Measurements from ENCODE around the gene EXTL1. TPM values are rescaled to one million over a fixed set of nuclear protein-coding genes. Genes with fewer than 3 reads are reported as not detected.

The EXTL1 gene
- total RNA-seq, 4 donors from 2014 or later: 0.33 to 2.1 (median 0.97) TPM; not detected in 1

DNA sequence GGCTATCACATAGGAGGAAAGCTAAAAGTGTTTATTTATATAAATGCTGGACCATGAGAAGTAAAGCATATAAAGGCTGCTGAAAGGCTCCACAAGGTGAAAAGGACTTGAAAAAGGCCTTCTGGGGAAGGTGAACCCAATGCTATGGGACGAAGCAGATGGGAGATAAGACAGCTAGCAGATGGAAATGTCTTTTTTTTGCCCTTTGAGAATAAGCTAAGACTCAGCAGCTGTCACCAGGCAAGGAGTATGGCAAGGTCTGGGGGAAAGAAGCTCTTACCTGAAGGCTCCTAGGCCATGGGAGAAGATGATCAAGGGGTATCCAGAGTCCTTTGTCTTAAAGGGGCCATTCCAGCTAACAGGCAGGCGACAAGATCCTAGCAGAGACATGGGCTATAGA is 33.6 kb upstream of the EXTL1 start:
- Histone ChIP-seq H3K27me3 (no peaks in the 10 kb centered on the region), H3K4me3 (no peak overlapping the region), H3K4me1 (peaks cover 0 to 12% (median 0%) of the 10 kb centered on the region in 4 donors), H3K36me3 (peaks cover 15 to 71% (median 44%) of the 10 kb centered on the region in 4 donors), H3K27ac (replicated peaks in 1 of 4) (no peak overlapping the region), H3K9me3 (no peaks in the 10 kb centered on the region)
- DNase-seq (ENCODE audit: extremely low spot score): no peak
- WGBS: 88% methylated on average over 2 of the region's 2 CpGs
- TF ChIP-seq EP300 (IDR thresholded peaks at IDR 0.05) (no peak), POLR2A (IDR thresholded peaks at IDR 0.05; ENCODE audit: low read depth) (no peak), POLR2AphosphoS5 (IDR thresholded peaks at IDR 0.05) (no peak)
- TF ChIP-seq, protein P1, sequence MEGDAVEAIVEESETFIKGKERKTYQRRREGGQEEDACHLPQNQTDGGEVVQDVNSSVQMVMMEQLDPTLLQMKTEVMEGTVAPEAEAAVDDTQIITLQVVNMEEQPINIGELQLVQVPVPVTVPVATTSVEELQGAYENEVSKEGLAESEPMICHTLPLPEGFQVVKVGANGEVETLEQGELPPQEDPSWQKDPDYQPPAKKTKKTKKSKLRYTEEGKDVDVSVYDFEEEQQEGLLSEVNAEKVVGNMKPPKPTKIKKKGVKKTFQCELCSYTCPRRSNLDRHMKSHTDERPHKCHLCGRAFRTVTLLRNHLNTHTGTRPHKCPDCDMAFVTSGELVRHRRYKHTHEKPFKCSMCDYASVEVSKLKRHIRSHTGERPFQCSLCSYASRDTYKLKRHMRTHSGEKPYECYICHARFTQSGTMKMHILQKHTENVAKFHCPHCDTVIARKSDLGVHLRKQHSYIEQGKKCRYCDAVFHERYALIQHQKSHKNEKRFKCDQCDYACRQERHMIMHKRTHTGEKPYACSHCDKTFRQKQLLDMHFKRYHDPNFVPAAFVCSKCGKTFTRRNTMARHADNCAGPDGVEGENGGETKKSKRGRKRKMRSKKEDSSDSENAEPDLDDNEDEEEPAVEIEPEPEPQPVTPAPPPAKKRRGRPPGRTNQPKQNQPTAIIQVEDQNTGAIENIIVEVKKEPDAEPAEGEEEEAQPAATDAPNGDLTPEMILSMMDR (IDR thresholded peaks at IDR 0.05): no peak
- intact Hi-C loops (cut with DNase I): no loop called here

DNA sequence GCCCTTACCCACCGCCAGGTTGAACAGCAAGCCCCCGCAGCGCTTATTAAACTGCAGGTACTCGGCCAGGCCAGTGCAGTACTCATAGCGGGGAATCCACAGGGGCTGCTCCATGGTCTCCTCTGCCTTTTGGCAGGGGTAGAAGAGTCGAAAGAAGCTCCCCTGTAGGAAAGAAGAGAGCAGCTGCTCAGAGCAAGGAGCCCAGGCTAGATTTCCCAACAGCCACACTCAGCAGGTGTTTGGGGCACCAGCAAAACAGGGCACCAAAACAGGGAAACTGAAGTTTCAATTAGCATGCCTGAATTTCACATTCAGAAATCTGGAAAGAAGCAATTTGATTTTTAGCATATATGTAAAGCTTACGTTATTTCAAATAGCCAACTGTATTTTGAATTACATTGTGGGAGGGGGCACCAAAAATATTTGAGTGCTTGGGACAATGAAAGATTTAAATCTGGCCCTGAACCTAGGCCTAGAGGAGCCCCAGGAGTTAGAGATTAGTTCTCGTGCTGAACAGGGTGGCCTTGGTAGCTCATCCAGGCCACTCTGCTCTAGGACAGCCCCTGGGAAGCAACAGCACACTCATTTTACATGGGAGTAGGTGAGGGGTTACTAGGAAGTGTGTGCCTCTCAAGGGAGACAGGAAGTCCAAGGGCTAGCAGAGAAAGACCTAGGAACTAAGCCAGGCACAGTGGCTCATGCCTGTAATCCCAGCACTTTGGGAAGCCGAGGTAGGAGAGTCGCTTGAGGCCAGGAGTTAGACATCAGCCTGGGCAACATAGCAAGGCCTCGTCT is 31.9 kb upstream of the EXTL1 start:
- no peak for DNase-seq (ENCODE audit: extremely low spot score)
- TF ChIP-seq, protein P1 (IDR thresholded peaks at IDR 0.05): no peak
- TF ChIP-seq EP300 (IDR thresholded peaks at IDR 0.05): no peak
- Histone ChIP-seq H3K9me3 (no peaks in the 10 kb centered on the region), H3K4me3 (no peak overlapping the region), H3K27me3 (no peaks in the 10 kb centered on the region), H3K27ac (replicated peaks in 1 of 4) (no peak overlapping the region), H3K36me3 (peaks cover 3 to 56% (median 31%) of the 10 kb centered on the region in 4 donors), H3K4me1 (peaks cover 0 to 12% (median 3%) of the 10 kb centered on the region in 4 donors)
- intact Hi-C loops (cut with DNase I): no loop called here
- 85% methylated on average over 8 of the region's 11 CpGs for WGBS

DNA sequence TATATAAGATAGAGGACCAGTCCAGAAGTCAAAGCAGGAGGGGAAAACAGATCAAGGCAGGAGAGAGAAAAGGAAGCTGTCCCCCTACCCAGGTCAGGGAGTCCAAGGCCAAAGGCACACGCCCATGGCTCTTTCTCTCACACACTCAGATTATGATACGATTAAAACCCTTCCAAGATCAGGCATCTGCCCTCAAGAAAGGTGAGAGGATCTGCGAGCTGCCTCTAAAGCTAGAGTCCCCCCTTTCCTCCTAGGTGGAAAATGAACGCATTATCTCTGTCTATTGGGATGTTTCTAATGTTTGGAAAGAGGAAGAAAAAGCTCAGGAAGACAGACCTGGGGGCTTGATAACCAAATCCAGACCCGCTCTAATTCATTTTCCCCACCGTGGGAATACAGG is 31.3 kb upstream of the EXTL1 start:
- peaks cover 0 to 12% (median 3%) of the 10 kb centered on the region in 4 donors for H3K4me1 ChIP-seq
- H3K36me3 ChIP-seq: peaks cover 3 to 49% (median 29%) of the 10 kb centered on the region in 4 donors
- H3K4me3 ChIP-seq: no peak overlapping the region
- DNase-seq (ENCODE audit: extremely low spot score): no peak
- intact Hi-C loops (cut with DNase I): no loop called here
- no peak overlapping the region for H3K27ac ChIP-seq (replicated peaks in 1 of 4)
- WGBS: 81% methylated on average over 6 of the region's 6 CpGs
- H3K27me3 ChIP-seq: no peaks in the 10 kb centered on the region
- TF ChIP-seq EP300 (IDR thresholded peaks at IDR 0.05) (no peak), POLR2A (IDR thresholded peaks at IDR 0.05; ENCODE audit: low read depth) (no peak), POLR2AphosphoS5 (IDR thresholded peaks at IDR 0.05) (no peak)
- TF ChIP-seq, protein P1 (IDR thresholded peaks at IDR 0.05): no peak
- no peaks in the 10 kb centered on the region for H3K9me3 ChIP-seq

DNA sequence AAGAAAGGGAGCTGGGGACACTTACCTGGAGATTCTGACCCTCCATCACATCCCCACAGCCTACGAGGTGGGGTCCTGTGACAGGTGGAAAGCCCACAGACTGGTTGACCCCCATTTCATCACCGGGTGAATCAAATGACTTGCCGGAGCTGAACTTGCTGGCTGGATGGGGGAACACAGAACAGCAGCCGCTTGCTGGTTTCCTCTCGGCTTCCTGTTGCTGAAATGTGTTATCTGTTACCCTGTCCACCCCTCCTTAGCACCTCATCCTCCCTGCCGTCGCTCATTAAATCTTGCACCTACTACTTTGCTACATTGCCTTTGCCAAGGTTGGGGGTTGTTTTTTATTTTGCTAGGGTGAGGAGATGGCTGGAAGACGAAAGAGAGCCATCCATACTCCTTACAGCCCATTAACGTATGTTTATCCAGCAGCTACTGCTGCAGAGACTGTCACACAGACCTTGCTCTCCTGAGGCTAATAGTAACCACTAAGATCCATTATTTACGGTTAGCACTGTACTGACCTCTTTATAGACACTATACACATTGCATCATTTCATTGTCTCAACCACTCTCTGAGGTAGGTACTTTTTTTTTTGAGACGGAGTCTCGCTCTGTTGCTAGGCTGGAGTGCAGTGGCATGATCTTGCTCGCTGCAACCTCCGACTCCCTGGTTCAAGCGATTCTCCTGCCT is 30.7 kb upstream of the EXTL1 start:
- Histone ChIP-seq H3K36me3 (peaks cover under 1 to 43% (median 23%) of the 10 kb centered on the region in 4 donors), H3K4me3 (no peak overlapping the region), H3K27ac (replicated peaks in 1 of 4) (no peak overlapping the region), H3K27me3 (no peaks in the 10 kb centered on the region), H3K4me1 (peaks cover 0 to 12% (median 3%) of the 10 kb centered on the region in 4 donors), H3K9me3 (no peaks in the 10 kb centered on the region)
- intact Hi-C loops (cut with DNase I): no loop called here
- WGBS: 81% methylated on average over 15 of the region's 15 CpGs
- DNase-seq (ENCODE audit: extremely low spot score): no peak
- TF ChIP-seq POLR2A (IDR thresholded peaks at IDR 0.05; ENCODE audit: low read depth): no peak
- TF ChIP-seq, protein P1 (IDR thresholded peaks at IDR 0.05): no peak
- no peak for TF ChIP-seq POLR2AphosphoS5 (IDR thresholded peaks at IDR 0.05)
- no peak for TF ChIP-seq EP300 (IDR thresholded peaks at IDR 0.05)

Data from esophagus muscularis mucosa (tissue), 4 donors.